ENCODE data around the gene SPATA2L. TPM values are rescaled to one million over a fixed set of nuclear protein-coding genes. Genes with fewer than 3 reads are reported as not detected.

Gene SPATA2L
- total and polyA plus RNA-seq, 2 of the 8 experiments (the other 6 are each of a cell fraction or from before 2014, with no cell fraction given): 9.3 to 12.5 TPM

- no peak overlapping the region for H4K91ac ChIP-seq (replicated peaks; ENCODE audit: insufficient read length, low read length)
- no peak overlapping the region for H2AFZ ChIP-seq (ENCODE audit: low read length)
- no peak overlapping the region for H2BK20ac ChIP-seq (ENCODE audit: low read length)
- no peak overlapping the region for H2BK15ac ChIP-seq (ENCODE audit: low read length)
- H3K23ac ChIP-seq (ENCODE audit: insufficient read length): no peak overlapping the region
- H3K79me1 ChIP-seq (ENCODE audit: low read depth, low read length): no peaks in the 10 kb centered on the region
- H2BK120ac ChIP-seq (replicated peaks; ENCODE audit: low read depth, low read length): no peak overlapping the region
- no peak overlapping the region for H3K56ac ChIP-seq (replicated peaks; ENCODE audit: insufficient read length, low read depth, low read length)
- CTCF ChIA-PET (ENCODE audit: partially characterized antibody): interaction anchor here (0.6 to 1.9 kb wide), 9 partner anchors 13 to 411 kb away, joined by 3 to 11 read pairs (median 5); partner anchors contain the start of gene CDK10
- no peak overlapping the region for H2BK12ac ChIP-seq (ENCODE audit: low read depth, low read length)
- H3K18ac ChIP-seq (ENCODE audit: extremely low read depth, low read length): no peak overlapping the region
- H3K14ac ChIP-seq (ENCODE audit: insufficient read length): no peak overlapping the region
- no peak overlapping the region for H3K4me3 ChIP-seq (ENCODE audit: extremely low read depth in 1 of 4, insufficient read depth in 2 of 4, low read depth in 3 of 4, low read length in 4 of 4)
- no peak overlapping the region for H2AK5ac ChIP-seq (ENCODE audit: low read depth, low read length)
- H3K9me3 ChIP-seq (ENCODE audit: insufficient read depth in 2 of 2, low read depth in 1 of 2, low read length in 1 of 2): peaks cover 13 to 17% of the 10 kb centered on the region in 2 experiments
- no peaks in the 10 kb centered on the region for H3K79me2 ChIP-seq (ENCODE audit: control insufficient read depth in 1 of 2, insufficient read depth in 2 of 2, low read length in 2 of 2)
- WGBS, 2 experiments (ENCODE audit: extremely low coverage in 1 of 2, insufficient coverage in 1 of 2, insufficient read length in 1 of 2, insufficient replicate concordance in 2 of 2, low coverage in 1 of 2, low lambda C conversion rate in 2 of 2, missing lambda C conversion rate in 1 of 2): 89% methylated on average over 10 of the region's 10 CpGs; no CpG with 5 or more reads in 1 of the 2 experiments
- POLR2A ChIA-PET (ENCODE audit: partially characterized antibody): interaction anchor here (0.6 kb wide), 1 partner anchor 18 kb away, joined by 3 read pairs; no protein-coding TSS in a partner anchor
- H3K23me2 ChIP-seq (ENCODE audit: low read depth, low read length): no peaks in the 10 kb centered on the region
- H4K20me1 ChIP-seq (replicated peaks in 1 of 2; ENCODE audit: control insufficient read depth in 1 of 2, insufficient read depth in 2 of 2, low read length in 2 of 2): peaks cover 0 to 2% of the 10 kb centered on the region in 2 experiments
- H4K5ac ChIP-seq (ENCODE audit: insufficient read length, low read depth, low read length): no peak overlapping the region
- H3K4me1 ChIP-seq (replicated peaks in 1 of 4; ENCODE audit: control insufficient read depth in 3 of 4, insufficient read depth in 4 of 4, low read length in 3 of 4): no peaks in the 10 kb centered on the region
- H3K9ac ChIP-seq (replicated peaks in 1 of 4; ENCODE audit: extremely low read depth in 1 of 4, low read depth in 3 of 4, low read length in 3 of 4): no peak overlapping the region
- H3K36me3 ChIP-seq (ENCODE audit: control insufficient read depth in 2 of 4, insufficient read depth in 4 of 4, low read length in 3 of 4): peaks cover 0 to 4% (median 0%) of the 10 kb centered on the region in 4 experiments; a peak in 1 of 8 replicates
- DNase-seq (ENCODE audit: low read depth in 1 of 2, low spot score in 2 of 2) (no peak), FAIRE-seq (no peak)
- TF ChIP-seq RNF2 (IDR thresholded peaks at IDR 0.05; ENCODE audit: borderline replicate concordance, low read depth, low read length, missing control alignments, poor library complexity, severe bottlenecking) (no peak), TBP (IDR thresholded peaks at IDR 0.05; ENCODE audit: low read depth, low read length) (no peak), GTF2F1 (IDR thresholded peaks at IDR 0.05; ENCODE audit: borderline replicate concordance, low read depth, low read length) (no peak), CTBP2 (IDR thresholded peaks at IDR 0.05; ENCODE audit: borderline replicate concordance, insufficient read depth, insufficient read length, low read length) (no peak), POLR2A (IDR thresholded peaks at IDR 0.05; ENCODE audit: control extremely low read depth in 1 of 2, low read depth in 2 of 2, low read length in 2 of 2) (no peak), JUN (IDR thresholded peaks at IDR 0.05; ENCODE audit: low read depth, low read length) (no peak), SRF (IDR thresholded peaks at IDR 0.05; ENCODE audit: low read depth, low read length) (no peak), EGR1 (IDR thresholded peaks at IDR 0.05; ENCODE audit: borderline replicate concordance, low read depth, low read length) (no peak)
- no peak overlapping the region for H2BK5ac ChIP-seq (ENCODE audit: low read depth, low read length)
- no peak overlapping the region for H3K4me2 ChIP-seq (ENCODE audit: insufficient read depth in 1 of 2, low read depth in 2 of 2, low read length in 2 of 2)
- no peak overlapping the region for H4K8ac ChIP-seq (ENCODE audit: extremely low read depth, insufficient read depth, low read length)
- H3K27ac ChIP-seq (ENCODE audit: low read depth, low read length): no peak overlapping the region
- H3K27me3 ChIP-seq (replicated peaks in 1 of 4; ENCODE audit: control insufficient read depth in 3 of 4, extremely low read depth in 1 of 4, insufficient read depth in 3 of 4, low read length in 3 of 4): no peaks in the 10 kb centered on the region
- no peak overlapping the region for H3K4ac ChIP-seq (replicated peaks; ENCODE audit: insufficient read length, low read depth, low read length)
Measured at GRCh38 chr16:89670496-89671431, 30.7 kb downstream of the SPATA2L start.

Data from H1 (cell line).